NCI-H748 (cell line): Measurements from ENCODE around the gene TYMP.
A peak's percentile ranks its signal among the peaks of the same experiment; 100 is the strongest.

Experiments
- DNase-seq: peaks from one replicate; lab custom pipeline; 2025; ENCODE audit not compliant: unreplicated experiment; lab: John Stamatoyannopoulos, UW

The TYMP gene

DNA sequence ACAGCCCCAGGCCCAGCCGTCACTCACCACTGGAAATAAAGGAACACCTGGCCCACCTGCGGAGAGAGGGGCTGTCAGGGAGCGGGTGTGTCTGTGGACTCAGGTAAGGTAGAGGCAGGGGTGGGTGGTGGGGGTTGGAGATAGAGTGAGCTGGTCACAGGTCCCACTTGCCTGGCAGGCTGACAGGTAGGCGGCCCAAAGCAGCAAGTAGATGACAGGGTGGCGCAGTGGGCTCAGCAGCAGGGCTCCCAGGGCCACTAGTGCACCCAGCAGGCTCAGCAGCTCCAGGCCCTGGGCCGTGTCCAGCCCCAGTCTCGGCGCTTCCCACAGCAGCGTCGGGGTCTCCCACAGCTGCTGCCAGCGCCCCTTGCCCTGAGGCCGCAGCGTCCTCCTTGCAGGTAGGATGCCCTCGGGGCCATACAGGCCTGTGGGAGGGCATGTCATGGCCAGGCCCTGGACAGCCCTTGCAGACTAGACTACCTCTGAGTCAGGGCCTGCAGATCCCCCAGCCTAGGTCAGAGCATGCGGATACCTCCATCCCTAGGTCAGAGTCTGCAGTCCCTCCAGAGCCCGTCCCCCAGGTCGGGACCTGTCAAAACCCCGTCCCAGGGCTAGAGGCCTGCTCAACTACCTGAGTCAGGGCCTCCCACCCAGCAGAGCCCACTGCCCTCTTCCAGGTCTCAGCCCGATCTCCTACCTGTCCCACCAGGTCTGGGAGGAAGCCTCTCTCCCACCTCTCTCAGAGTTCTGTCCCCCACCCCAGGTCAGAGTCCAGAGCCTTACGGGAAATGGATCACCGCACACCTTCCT lies 23.0 kb downstream of the TYMP start:
- DNase-seq, result peak; percentile 57

DNA sequence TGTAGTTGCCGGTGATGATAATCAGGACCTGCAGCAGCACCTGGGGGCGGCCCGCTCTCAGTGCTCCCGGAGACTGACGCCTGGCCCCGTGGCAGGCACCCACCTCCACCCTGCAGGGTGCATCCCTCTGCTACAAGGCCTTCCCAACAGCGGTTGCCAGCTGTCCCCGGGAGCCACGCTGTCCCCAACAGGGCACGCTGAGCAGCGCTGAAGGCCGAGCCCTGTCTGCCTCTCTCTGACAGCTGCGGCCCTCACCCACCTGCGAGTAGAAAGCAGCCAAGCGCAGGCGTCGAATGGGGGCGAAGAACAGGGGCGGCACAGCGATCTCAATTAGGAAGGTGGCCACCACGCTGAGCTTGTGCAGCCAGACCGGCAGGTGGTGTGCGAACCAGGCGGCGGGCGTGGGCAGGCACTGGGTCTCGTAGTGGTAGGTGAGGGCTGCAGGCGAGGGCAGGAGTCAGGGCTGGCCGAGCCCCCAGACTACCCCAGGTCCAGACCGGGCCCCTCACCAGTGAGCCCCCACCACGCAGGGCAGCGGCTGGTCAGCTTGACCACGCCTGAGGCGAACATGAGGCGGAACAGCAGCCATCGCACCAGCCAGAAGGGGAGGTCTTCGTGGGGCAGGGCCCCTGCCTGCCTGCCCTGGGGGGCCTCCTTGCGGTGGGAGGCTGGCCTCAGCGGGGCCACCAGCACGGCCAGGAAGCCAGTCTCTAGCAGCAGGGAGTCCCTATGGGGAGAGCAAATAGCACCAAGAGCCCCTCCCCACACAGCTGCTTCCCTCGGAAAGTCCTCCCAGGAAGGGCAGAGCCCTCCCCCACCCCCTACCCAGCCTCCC lies 23.8 kb downstream of the TYMP start:
- DNase-seq, result no peak

DNA sequence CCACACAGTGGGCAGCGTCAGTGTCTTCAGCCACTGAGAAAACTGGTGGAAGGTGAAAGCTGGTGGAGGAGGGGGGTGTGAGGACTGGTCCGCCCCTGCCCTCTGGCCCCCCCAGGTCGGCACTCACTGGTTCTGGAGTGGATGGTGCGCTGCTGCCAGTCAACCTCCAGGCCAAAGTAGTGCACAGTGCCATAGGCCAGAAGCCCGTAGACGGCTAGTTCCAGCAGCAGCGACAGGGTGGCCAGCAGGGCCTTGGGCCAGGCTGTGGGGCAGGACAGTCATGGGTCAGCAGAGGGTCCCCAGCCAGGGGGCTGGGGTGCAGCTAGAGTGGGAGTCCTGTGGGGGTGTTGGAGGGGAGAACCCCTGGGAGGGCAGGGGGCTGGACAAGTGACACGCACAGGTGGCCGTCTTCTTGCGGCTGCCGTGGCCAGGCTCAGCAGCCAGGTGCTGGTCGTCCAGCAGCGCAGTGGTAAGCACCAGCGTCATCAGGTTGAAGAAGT lies 24.5 kb downstream of the TYMP start:
- DNase-seq, result no peak

DNA sequence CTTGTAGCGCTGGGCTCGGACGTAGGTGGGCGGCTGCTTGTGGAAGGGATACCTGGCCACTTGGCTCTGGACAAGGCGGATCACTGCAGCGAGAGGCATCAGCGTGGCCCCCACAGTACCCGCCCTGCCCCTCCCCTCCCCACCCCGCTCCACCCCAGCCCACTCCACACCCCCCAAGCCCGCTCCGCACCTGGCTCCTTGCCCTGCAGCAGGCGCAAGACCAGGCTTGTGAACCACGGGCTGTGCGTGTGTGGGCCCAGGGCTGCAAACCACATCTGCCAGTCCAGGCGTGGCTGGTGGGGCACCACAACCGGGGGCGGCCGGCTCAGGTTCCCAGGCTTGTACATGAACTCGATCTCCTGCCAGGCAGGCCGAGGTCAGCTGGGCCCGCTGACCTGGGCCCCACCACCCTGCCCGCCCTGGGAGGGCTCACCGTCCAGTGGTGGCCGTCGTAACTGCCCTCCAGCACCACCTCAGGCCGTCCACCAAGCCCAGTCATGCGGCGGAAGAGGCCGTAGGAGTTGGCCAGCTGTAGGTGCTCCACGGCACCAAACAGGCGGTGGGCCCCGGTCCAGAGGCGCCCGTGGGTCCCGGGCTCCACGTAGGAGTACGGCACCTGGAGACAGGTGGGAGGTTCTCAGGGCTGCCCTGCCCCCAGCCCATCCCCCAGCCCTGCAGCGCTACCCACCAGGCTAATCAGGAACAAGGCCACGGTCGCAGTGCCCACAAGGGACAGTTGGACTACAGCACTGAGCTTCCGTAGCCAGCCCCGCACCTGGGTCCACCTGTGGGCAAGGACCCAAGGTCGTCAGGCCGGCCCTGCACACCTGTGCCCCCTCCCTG lies 25.2 kb downstream of the TYMP start:
- DNase-seq, result no peak

DNA sequence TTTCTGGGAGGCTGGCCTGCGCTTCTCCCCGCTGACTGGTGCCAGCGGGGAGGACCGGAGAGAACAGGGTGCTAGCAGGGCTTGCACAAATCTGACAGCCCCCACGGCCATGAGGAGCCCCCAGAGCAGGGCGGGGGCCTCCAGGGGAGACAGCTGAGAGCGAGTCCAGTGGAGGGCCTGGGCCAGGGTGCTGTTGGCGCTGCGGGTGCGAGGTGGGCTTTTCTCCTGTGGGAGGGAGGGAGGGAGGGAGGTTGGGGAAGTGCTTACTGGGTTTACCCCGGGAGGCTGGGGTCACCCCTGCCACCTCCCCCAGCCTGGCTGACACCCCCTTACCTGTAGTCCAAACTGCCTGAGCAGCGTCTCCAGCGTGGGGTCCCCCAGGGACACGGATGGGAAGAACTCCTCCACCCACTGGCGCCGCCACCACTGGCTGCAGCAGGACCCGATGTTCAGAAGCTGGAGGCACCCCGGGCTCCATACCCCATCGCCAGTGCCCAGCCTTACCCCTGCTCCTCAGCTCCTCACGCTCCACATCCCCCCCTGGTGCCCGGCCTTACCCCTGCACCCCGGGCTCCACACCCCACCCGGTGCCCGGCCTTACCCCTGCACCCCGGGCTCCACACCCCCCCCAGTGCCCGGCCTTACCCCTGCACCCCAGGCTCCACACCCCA lies 26.2 kb downstream of the TYMP start:
- DNase-seq, result no peak

DNA sequence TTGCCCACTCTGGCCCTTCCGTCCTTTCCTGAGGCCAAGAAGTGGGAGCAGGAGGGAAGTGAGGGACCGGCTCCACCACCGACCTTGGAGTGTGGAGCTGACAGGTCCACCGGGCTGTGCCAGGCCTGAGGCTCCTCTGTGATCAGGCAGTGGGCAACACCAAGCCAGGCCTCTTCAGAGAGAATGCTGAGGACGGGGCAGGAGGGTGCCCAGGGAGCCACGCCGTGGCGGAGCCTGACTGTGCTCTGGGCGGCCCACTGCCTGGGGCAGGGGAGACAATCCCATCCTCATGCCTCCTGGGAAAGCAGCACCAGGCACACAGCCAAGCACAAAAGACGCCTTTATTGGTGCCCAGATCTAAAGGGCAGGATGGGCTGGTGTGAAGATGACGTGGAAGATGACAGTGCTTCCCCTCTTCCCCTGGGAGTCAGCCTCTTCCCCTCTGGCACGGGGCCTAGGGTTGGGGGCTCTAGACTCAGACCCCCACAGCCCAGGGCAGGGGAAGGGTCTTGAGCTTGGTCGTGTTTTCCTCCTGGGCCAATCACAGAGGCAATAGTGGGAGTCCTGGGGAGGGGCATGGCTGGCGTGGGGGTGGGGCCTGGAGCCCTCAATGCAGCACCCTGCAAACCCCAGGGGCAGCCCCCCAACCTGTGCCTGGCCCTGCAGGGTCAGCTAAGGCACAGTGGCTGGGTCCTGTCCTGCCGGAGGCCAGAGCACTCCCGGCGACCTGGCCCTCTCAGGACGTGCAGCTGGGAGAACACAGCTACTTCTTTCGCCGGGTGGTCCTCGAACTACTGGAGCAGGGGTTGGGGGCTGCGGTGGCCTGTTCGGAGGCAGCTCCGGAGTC lies 27.0 kb downstream of the TYMP start:
- no peak for DNase-seq

DNA sequence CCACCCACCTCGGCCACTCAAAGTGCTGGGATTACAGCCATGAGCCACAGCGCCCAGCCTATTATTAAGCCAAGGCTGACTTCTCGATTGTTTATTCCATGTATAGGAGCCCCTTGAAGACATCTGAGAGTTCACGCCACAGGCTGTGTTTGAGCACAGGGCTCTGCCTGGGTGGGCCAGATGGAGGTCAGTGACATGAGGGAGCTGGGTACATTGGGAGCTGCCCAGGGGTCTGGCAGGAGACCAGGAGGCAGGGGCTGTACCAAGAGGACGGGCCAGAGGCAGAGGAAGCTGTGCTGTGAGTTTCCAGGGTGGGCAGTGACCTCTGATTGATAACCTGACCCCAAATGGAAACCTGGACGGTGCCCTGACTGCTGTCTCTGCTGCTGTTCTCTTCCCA lies 27.7 kb downstream of the TYMP start:
- no peak for DNase-seq

DNA sequence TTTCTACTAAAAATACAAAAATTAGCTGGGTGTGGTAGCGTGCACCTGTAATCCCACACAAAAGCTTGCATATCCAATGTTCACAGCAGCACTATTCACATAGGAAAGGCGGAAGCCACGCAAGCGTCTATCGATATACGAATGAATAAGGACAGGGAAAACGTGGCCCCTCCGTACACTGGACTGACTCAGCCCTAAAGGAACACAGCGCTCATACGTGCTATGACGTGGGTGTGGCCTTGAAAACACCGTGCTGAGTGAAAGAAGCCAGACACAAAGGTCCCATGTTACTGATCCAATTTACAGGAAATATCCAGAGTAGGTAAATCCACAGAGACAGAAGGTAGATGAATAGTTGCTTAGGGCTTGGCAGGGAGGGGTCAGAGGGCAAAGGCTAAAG lies 29.4 kb downstream of the TYMP start:
- no peak for DNase-seq

DNA sequence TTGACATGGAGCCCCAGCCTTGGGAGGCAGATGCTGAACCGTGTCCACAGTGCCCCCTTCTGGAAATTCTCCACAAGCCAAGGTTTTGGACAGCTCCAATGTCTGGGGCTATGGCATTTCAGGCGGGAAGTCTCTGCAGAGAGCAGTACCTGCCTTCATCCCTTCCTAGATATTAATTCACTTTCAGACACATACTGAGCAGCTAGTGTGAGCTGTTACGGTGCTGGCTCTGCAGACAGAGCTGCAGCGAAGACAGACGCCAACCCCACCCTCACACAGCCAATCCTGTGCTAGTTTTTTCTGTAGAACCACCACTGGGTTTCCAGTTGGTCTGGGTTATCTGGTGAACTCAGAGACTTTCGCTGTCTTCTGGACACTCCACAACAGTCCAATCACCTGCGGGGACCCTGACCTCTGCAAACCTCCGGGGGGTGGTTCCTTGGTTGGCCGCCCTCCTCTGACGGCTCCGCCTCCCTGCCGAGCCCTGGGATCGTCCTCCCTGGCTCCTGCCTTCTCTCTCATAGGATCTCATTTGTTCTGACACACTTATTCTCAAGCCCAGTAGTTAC lies 31.4 kb downstream of the TYMP start:
- DNase-seq, result peak; percentile 90

DNA sequence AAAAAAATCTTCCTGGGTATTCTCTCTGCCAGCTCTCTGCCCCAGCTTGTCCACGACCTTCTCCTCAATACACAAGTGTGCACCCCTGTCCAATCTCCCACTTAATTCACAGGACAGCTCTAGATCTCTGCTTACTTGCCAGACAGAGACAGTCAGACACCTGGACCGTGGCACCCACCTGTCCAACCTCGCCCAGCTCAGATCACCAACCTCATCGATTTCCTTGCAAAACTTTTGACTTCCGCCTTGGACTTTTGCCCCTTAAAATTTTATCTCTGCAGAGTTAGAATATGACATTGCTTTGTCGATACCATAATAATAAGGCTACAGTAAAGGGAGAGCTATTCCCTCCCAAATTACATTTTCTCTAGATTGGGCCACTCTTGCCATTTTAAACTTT lies 32.7 kb downstream of the TYMP start:
- no peak for DNase-seq

DNA sequence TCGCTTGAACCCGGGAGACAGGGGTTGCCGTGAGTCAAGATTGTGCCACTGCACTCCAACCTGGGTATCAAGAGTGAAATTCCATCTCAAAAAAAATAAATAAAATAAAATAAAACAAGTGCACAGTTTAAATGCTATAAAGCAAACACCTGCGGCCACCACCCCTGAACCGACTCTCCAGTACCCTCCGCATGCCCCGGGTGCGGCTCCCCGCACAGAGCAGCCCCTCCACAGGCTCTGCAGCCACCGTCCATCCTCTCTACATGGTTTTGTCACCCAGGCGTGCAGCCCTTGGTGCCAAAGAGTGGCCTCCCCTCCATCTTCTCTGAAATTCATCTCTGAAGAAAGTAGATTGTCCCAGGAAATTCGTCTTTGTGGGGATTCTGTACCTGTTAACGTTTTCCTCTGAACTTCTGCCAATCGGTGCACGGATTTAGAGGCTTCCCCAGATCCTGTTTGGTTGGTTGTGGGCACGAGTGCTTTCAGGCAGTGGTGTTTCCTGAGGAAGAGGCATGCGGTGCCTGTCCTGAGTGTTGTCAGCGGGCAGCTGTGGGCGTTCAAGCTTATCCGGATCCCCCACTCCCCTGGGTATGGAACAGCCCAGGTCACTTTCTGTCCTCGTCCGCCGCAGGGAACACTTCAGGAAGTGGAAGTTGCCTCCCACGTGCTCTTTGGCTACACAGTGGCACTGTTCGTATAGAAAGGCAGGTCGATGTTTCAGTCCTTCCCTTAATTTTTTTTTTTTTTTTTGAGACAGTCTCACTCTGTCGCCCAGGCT lies 39.1 kb downstream of the TYMP start:
- DNase-seq, result no peak

DNA sequence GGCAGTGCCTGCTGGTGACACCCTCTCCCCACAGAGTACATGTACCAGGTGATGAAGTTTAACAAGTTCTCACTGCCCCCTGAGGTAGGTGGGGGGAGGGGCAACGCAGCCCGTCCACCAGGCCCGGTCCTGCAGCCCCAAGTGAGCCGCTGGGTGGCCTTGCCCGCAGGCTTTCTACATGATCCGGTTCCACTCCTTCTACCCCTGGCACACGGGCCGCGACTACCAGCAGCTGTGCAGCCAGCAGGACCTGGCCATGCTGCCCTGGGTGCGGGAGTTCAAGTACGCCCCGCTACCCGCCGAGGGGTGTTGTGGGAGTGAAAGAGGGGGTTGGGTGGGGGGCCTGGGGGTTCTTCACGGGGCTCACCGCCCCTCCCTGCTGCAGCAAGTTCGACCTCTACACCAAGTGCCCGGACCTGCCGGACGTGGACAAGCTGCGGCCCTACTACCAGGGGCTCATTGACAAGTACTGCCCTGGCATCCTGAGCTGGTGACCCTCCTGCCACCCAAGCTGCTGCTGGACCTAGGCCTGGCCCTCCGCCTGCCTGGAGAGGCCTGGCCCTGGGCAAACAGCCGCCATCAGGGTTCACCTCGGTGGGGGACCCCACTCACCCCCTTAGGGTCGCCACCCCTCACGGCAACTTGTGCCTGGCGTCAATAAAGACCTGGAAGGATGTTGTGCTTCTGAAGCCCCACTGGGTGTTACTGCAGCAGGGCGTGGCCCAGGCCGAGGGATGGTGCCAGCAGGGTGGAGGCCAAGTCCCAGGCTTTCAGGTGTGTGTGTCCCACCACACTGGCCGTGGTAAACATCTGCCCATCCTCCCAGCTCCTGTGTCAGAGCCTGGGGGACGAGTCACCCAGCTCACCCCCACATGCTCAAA lies 40.2 kb downstream of the TYMP start:
- DNase-seq, result no peak

DNA sequence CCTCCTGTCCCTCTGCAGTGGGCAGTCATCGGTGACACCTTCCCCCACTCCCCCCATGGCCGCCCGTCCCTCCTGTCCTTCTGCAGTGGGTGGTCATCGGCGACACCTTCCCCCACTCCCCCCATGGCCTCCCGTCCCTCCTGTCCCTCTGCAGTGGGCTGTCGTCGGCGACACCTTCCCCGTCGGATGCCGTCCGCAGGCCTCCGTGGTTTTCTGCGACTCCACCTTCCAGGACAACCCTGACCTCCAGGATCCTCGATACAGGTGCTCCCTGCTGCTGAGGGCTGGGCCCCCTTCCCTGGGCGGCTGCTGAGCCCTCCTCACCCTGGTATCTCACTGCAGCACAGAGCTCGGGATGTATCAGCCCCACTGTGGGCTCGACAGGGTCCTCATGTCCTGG lies 40.9 kb downstream of the TYMP start:
- no peak for DNase-seq

DNA sequence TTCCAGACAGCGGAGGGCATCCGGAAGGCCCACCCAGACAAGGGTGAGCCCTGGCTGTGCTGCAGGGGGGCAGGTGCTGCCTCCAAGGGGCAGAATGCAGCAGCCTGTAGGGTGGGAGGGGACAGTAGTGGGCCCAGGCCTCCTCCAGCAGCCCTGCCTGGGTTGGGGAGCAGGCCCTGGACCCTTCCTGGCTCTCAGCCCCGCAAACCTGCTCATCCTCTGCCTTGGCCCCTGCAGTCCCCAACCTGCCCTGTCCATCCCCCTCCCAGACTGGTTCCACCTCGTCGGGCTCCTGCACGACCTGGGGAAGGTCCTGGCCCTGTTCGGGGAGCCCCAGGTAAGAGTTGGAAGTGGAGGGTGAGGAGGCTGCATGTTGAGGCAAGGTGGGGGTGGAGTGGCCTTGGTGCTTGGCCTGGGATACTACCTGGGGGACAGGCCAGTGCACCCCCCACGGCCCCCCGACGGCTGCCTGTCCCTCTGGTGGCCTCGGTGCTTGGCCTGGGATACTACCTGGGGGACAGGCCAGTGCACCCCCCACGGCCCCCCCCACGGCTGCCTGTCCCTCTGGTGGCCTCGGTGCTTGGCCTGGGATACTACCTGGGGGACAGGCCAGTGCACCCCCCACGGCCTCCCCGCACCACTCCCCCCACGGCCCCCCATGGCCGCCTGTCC lies 41.7 kb downstream of the TYMP start:
- no peak for DNase-seq

DNA sequence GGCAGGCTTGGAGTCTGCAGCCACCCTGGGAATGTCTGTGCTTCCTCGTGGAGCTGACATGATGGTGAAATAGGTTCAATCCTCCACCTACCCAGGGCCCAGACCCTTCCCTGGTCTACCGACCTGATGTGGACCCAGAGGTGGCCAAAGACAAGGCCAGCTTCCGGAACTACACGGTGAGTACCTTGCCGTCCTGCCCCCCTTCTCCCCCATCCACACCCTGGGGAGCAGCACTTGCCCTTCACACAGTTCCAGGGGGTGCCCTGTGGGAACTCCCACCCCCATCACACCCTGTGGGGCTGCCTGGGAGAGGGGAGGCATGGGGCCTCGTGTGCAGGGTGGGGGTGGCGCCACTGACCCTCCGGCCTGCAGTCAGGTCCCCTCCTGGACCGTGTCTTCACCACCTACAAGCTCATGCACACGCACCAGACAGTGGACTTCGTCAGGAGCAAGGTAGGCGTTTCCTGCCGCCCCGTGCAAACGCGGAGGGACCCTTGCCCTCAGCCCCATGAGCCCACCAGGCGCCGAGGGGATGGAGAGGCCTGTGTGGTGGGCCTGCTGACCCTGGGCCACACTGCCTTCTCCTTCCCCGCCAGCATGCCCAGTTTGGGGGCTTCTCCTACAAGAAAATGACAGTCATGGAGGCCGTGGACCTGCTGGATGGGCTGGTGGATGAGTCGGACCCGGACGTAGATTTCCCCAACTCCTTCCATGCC lies 42.4 kb downstream of the TYMP start:
- no peak for DNase-seq

DNA sequence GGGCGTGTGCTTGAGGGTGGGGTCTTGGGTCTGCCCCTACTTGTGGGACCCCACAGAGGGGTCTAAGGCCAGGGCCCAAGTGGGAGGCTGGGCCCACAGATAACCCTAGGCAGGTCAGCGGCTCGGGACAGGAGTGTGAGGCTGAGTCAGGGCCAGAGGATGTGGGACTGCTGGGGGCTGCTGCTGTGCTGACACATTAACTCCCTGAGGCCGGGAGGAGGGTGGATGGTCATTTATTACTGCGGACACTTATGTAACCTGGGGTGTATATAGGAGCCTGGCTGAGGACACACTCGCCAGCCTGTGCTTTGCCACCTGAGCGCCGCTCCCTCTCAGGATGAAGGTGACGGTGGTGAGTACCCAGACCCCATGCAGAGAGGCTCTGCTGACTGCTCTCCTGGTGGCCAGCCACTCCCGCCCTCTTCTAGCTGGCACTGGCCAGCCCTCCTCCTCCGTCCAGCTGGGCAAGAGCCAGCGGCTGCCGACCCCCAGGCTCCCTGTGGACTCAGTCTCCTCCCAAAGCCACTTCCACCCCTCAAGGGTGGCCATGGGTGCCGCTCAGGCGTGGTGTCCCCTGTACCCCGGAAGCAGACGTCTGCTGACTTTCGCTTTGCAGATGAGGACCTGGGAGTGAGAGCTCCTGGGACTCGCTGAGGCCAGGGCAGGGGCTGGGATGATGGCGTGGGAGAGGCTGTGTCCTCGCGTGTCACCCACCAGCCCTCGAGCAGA lies 43.1 kb downstream of the TYMP start, which contains the start of gene MIOX:
TSS of gene MIOX (plus strand) at position 299 of the 729 bp plus-strand sequence. CDS start at position 338, 39 bp downstream.
- no peak for DNase-seq
